WTC11 (cell line): ENCODE data around the gene PTPRT. TPM values are rescaled to one million over a fixed set of nuclear protein-coding genes. Genes with fewer than 3 reads are reported as not detected.

Experiments
- ATAC-seq: fragments of 200-7000 bp; cut with Tn5 transposase; 2 replicates; pipeline ENCODE4 v1.10.0; 2021; ENCODE audit warnings: mild to moderate bottlenecking, moderate library complexity
- CTCF ChIA-PET: fragments of 300-600 bp; sonication (Branson Sonifier 250); formaldehyde crosslinking; loops from one replicate; lab custom pipeline; 2021; ENCODE audit warnings: antibody characterized with exemption; lab: Charles Lee
- POLR2A ChIA-PET: fragments of 350-600 bp; sonication (Branson Sonifier 250); formaldehyde crosslinking; loops from one replicate; lab custom pipeline; 2021; ENCODE audit warnings: antibody characterized with exemption; lab: Charles Lee
- DNase-seq: peaks from one replicate; pipeline ENCODE4 v3.0.0; 2021; ENCODE audit warnings: low spot score
- H3K27ac Mint-ChIP-seq: 2 replicates; pipeline ENCODE4 v1.8.0; 2021; ENCODE audit warnings: mixed read lengths
- H3K27me3 Mint-ChIP-seq: 2 replicates; pipeline ENCODE4 v1.8.0; 2021; ENCODE audit warnings: low read depth, mild to moderate bottlenecking, moderate library complexity, mixed read lengths
- H3K36me3 Mint-ChIP-seq: 2 replicates; pipeline ENCODE4 v1.8.0; 2021; ENCODE audit warnings: mixed read lengths
- H3K4me1 Mint-ChIP-seq: 2 replicates; pipeline ENCODE4 v1.8.0; 2022; ENCODE audit warnings: mixed read lengths
- H3K4me3 Mint-ChIP-seq: 2 replicates; pipeline ENCODE4 v1.8.0; 2021; ENCODE audit warnings: mild to moderate bottlenecking, moderate library complexity, mixed read lengths
- H3K9me3 Mint-ChIP-seq: 2 replicates; pipeline ENCODE4 v1.8.0; 2021; ENCODE audit warnings: mixed read lengths
- CBFB ChIP-seq: sonication (generic); formaldehyde crosslinking; IDR thresholded peaks from 2 replicates; pipeline ENCODE4 v1.8.1; 2022; ENCODE audit warnings: mild to moderate bottlenecking, low read depth, missing genetic modification reagents
- CREB1 ChIP-seq: sonication (generic); formaldehyde crosslinking; IDR thresholded peaks from 2 replicates; pipeline ENCODE4 v1.8.0; 2023; ENCODE audit warnings: mild to moderate bottlenecking, missing genetic modification reagents
- GABPB1 ChIP-seq: sonication (generic); formaldehyde crosslinking; IDR thresholded peaks from 2 replicates; pipeline ENCODE4 v1.8.1; 2023; ENCODE audit warnings: mild to moderate bottlenecking, missing genetic modification reagents
- NFE2L1 ChIP-seq: sonication (generic); formaldehyde crosslinking; IDR thresholded peaks from 2 replicates; pipeline ENCODE4 v1.8.1; 2023; ENCODE audit warnings: missing genetic modification reagents
- NR3C1 ChIP-seq: sonication (generic); formaldehyde crosslinking; conservative IDR thresholded peaks from 2 replicates; pipeline ENCODE4 v1.8.1; 2023; ENCODE audit warnings: low read depth, mild to moderate bottlenecking, missing genetic modification reagents
- RELA ChIP-seq: sonication (generic); formaldehyde crosslinking; IDR thresholded peaks from 2 replicates; pipeline ENCODE4 v1.8.1; 2022; ENCODE audit warnings: missing genetic modification reagents, mild to moderate bottlenecking, borderline replicate concordance
- ZNF671 ChIP-seq: fragments of 250-450 bp; sonication (Bioruptor Pico); IDR thresholded peaks from 2 replicates; pipeline ENCODE4 v1.8.0; 2021; ENCODE audit warnings: mild to moderate bottlenecking
- total RNA-seq: library from RNA; stranded (reverse); gene quantifications from 3 replicates; pipeline ENCODE4 v1.2.3, GENCODE V29; 2021
- TF ChIP-seq, protein P1 (sequence below): sonication (generic); formaldehyde crosslinking; IDR thresholded peaks from 2 replicates; pipeline ENCODE4 v1.8.0; 2022; ENCODE audit warnings: missing genetic modification reagents
- TF ChIP-seq, protein P2 (sequence below): sonication (generic); formaldehyde crosslinking; IDR thresholded peaks from 2 replicates; pipeline ENCODE4 v1.8.1; 2023; ENCODE audit warnings: mild to moderate bottlenecking, missing genetic modification reagents
- TF ChIP-seq, protein P3 (sequence below): sonication (generic); formaldehyde crosslinking; IDR thresholded peaks from 2 replicates; pipeline ENCODE4 v1.8.0; 2022; ENCODE audit warnings: mild to moderate bottlenecking, missing genetic modification reagents
- TF ChIP-seq, protein P4 (sequence below): sonication (generic); formaldehyde crosslinking; IDR thresholded peaks from 2 replicates; pipeline ENCODE4 v1.8.1; 2022; ENCODE audit warnings: low read depth, missing genetic modification reagents, borderline replicate concordance
- TF ChIP-seq, protein P5 (sequence below): fragments of 200-600 bp; IDR thresholded peaks from 2 replicates; pipeline ENCODE4 v1.8.0; 2022; ENCODE audit warnings: antibody characterized with exemption

Gene PTPRT
- total RNA-seq, 1 experiment from 2014 or later: 1.1 TPM

DNA sequence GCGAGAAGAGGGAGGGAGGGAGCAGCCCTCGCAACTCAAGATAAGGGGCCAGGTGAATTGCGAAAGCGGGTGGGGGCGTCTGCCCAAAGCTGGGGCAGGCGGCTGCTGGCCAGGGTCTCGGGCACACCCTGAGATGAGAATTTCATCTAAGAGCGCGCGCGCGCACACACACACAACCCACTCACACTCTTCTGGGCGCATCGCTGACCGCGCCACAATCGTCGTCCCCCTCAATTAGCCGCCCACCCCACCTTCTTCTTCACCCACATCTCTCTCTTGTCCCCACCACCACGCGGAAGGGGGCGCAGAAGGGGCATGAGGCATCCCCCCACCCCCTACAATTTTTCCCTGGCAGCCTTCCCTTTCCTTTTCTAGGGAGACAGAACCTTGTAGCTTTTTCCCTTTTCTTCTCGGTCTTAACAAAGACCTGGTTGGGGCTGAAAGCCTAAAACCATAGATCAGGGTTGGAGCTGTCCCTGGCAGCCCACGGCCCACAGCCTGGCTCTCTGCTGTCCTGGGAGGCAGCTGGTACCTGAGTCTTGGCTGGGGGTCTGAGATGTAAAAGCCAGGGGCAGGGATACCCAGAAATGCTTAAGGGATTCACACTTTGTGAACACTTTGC lies 737 bp upstream of the PTPRT start:
- peaks cover 14% of the 10 kb centered on the region for H3K4me1 Mint-ChIP-seq
- H3K27me3 Mint-ChIP-seq: peaks cover 52% of the 10 kb centered on the region
- ATAC-seq: no peak; the same call in 1 of the 2 replicates
- H3K36me3 Mint-ChIP-seq: no peaks in the 10 kb centered on the region
- no peak for DNase-seq
- no peaks in the 10 kb centered on the region for H3K9me3 Mint-ChIP-seq
- CTCF ChIA-PET: interaction anchor here (0.6 to 1.7 kb wide), 6 partner anchors 13 to 215 kb away, joined by 3 to 9 read pairs (median 3); no protein-coding TSS in a partner anchor
- peak overlapping the region; percentile 77 for H3K4me3 Mint-ChIP-seq
- no peak for TF ChIP-seq NR3C1 (CRISPR knock-in tag)
- TF ChIP-seq, protein P1, sequence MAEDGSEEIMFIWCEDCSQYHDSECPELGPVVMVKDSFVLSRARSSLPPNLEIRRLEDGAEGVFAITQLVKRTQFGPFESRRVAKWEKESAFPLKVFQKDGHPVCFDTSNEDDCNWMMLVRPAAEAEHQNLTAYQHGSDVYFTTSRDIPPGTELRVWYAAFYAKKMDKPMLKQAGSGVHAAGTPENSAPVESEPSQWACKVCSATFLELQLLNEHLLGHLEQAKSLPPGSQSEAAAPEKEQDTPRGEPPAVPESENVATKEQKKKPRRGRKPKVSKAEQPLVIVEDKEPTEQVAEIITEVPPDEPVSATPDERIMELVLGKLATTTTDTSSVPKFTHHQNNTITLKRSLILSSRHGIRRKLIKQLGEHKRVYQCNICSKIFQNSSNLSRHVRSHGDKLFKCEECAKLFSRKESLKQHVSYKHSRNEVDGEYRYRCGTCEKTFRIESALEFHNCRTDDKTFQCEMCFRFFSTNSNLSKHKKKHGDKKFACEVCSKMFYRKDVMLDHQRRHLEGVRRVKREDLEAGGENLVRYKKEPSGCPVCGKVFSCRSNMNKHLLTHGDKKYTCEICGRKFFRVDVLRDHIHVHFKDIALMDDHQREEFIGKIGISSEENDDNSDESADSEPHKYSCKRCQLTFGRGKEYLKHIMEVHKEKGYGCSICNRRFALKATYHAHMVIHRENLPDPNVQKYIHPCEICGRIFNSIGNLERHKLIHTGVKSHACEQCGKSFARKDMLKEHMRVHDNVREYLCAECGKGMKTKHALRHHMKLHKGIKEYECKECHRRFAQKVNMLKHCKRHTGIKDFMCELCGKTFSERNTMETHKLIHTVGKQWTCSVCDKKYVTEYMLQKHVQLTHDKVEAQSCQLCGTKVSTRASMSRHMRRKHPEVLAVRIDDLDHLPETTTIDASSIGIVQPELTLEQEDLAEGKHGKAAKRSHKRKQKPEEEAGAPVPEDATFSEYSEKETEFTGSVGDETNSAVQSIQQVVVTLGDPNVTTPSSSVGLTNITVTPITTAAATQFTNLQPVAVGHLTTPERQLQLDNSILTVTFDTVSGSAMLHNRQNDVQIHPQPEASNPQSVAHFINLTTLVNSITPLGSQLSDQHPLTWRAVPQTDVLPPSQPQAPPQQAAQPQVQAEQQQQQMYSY (CRISPR knock-in tag): peak; percentile 72
- H3K27ac Mint-ChIP-seq: no peak overlapping the region
- POLR2A ChIA-PET: no interaction called here

DNA sequence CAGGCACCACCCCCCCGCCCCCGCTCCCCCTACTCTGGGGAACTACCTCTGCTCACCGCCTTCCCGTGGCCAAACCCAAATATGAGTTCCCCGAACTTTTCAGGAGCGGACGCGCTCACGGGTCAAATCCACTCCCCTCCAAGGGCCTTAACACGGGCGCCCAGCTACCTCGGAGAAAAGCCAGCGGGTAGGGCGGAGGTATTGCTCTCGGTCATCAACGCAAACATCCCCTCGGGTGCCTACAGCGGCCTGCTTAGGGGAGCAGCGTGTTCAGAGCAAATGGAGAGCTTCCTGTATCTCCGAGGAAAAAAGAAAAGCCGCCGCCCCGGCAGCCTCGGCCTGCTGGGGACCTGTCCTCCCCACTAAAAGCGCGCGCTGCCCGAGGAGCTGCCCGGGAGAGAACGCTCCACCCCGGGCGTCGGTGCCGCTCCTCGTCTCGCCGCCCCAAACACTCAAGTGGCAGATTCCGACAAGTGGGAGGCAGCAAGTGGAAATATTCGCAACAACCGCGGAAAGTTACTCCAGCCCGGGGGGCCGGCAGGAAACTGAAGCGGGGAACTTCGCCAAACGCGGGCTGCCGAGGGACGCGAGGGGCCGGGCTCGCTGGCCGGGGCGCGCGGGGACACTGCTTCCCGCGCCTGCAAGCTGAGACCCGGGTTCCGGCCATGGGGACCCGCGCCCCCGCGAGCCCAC lies 699 bp downstream of the PTPRT start:
- H3K27me3 Mint-ChIP-seq: peaks cover 52% of the 10 kb centered on the region
- H3K4me1 Mint-ChIP-seq: peaks cover 14% of the 10 kb centered on the region
- ChIA-PET POLR2A (no interaction called here), CTCF (interaction anchor here (0.6 to 2.3 kb wide), 8 partner anchors 10 to 1302 kb away, joined by 3 to 7 read pairs (median 5); no protein-coding TSS in a partner anchor)
- no peak overlapping the region for H3K27ac Mint-ChIP-seq
- DNase-seq: peak; percentile 30
- TF ChIP-seq GABPB1 (CRISPR knock-in tag): no peak
- TF ChIP-seq ZNF671: no peak
- no peak for TF ChIP-seq NFE2L1 (CRISPR knock-in tag)
- TF ChIP-seq, protein P2, sequence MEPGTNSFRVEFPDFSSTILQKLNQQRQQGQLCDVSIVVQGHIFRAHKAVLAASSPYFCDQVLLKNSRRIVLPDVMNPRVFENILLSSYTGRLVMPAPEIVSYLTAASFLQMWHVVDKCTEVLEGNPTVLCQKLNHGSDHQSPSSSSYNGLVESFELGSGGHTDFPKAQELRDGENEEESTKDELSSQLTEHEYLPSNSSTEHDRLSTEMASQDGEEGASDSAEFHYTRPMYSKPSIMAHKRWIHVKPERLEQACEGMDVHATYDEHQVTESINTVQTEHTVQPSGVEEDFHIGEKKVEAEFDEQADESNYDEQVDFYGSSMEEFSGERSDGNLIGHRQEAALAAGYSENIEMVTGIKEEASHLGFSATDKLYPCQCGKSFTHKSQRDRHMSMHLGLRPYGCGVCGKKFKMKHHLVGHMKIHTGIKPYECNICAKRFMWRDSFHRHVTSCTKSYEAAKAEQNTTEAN (CRISPR knock-in tag): no peak
- no peak for TF ChIP-seq CBFB
- no peaks in the 10 kb centered on the region for H3K9me3 Mint-ChIP-seq
- peak; percentile 8; the same call in 1 of the 2 replicates for ATAC-seq
- no peaks in the 10 kb centered on the region for H3K36me3 Mint-ChIP-seq
- peak overlapping the region; percentile 68 for H3K4me3 Mint-ChIP-seq

DNA sequence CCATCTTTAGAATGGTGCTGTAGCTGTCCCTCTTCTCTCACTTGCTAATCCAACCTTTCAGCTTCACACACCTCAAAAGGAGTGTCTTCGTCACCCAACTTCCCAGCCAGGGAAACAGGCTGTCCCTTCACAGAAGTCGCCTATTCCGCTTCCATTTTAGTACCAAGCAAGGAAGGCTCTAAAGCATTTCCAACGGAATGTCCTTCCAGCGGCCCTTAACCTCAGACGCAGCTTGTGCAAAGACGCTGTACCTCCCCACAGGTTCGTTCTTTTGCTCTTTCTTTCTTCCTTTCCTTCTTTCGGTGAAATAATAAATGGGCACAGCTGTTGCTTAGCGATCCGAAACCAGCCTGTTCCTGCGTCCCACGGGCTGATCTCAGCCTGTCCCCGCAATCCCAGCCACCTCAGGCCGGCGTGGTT lies 1.5 kb downstream of the PTPRT start:
- H3K27ac Mint-ChIP-seq: no peak overlapping the region
- no peaks in the 10 kb centered on the region for H3K36me3 Mint-ChIP-seq
- DNase-seq: no peak
- ChIA-PET CTCF (interaction anchor here (0.6 to 2.3 kb wide), 9 partner anchors 11 to 1301 kb away, joined by 3 to 7 read pairs (median 4); no protein-coding TSS in a partner anchor), POLR2A (no interaction called here)
- peaks cover 52% of the 10 kb centered on the region for H3K27me3 Mint-ChIP-seq
- no peaks in the 10 kb centered on the region for H3K9me3 Mint-ChIP-seq
- H3K4me3 Mint-ChIP-seq: peak overlapping the region; percentile 68
- no peak for ATAC-seq
- peaks cover 14% of the 10 kb centered on the region for H3K4me1 Mint-ChIP-seq
- TF ChIP-seq, protein P3, sequence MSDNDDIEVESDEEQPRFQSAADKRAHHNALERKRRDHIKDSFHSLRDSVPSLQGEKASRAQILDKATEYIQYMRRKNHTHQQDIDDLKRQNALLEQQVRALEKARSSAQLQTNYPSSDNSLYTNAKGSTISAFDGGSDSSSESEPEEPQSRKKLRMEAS: 0 out of 2 replicates have a peak, but pooled peaks have one; percentile 15
- TF ChIP-seq RELA (CRISPR knock-in tag): no peak
- TF ChIP-seq, all 79 proteins: peak for 1

DNA sequence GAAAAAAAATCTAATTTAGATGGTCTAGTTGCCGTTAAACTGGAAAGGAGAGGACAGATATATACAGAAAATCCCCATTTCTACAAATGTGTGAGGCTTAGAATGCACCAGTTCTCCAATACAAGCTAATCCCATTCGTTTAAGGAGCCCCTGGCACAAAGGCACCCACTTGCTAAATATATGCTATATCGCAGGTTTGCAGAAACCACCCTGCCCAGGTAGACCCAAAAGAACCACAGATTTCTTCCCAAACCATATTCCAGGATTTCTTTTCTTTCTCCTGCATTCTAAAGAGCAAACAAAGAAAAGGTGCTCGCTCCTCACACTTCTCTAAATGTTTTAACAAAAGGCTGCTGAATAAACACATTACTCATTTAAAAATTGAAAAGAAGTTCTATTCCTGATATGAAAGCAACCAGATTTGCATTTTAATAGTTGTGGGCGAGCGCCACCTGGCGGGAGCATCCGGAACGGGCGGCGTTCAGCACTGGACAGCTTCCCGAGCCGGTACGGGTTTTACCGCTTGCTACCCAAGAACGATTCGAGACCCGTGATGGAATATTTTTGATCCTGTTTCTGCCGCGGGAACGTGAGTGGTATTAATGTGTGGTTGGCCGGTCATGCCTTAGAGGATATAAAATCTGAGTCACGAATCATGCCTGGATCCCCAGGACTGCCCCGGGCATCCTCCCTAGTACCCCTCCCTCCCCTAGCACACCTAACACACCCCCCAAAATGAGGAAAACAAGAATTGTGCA lies 2.1 kb downstream of the PTPRT start:
- Mint-ChIP-seq H3K36me3 (no peaks in the 10 kb centered on the region), H3K27ac (no peak overlapping the region), H3K4me1 (peaks cover 14% of the 10 kb centered on the region), H3K27me3 (peaks cover 46% of the 10 kb centered on the region), H3K4me3 (peak overlapping the region; percentile 68), H3K9me3 (no peaks in the 10 kb centered on the region)
- DNase-seq (peak; percentile 83), ATAC-seq (peak; percentile 9; the same call in 1 of the 2 replicates)
- ChIA-PET POLR2A (no interaction called here), CTCF (interaction anchor here (0.7 to 2.3 kb wide), 8 partner anchors 11 to 996 kb away, joined by 3 to 7 read pairs (median 4); no protein-coding TSS in a partner anchor)
- TF ChIP-seq, protein P1 (CRISPR knock-in tag): peak; percentile 90
- TF ChIP-seq, protein P4, sequence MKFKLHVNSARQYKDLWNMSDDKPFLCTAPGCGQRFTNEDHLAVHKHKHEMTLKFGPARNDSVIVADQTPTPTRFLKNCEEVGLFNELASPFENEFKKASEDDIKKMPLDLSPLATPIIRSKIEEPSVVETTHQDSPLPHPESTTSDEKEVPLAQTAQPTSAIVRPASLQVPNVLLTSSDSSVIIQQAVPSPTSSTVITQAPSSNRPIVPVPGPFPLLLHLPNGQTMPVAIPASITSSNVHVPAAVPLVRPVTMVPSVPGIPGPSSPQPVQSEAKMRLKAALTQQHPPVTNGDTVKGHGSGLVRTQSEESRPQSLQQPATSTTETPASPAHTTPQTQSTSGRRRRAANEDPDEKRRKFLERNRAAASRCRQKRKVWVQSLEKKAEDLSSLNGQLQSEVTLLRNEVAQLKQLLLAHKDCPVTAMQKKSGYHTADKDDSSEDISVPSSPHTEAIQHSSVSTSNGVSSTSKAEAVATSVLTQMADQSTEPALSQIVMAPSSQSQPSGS (CRISPR knock-in tag): no peak
- no peak for TF ChIP-seq CREB1 (CRISPR knock-in tag)
- TF ChIP-seq, protein P5, sequence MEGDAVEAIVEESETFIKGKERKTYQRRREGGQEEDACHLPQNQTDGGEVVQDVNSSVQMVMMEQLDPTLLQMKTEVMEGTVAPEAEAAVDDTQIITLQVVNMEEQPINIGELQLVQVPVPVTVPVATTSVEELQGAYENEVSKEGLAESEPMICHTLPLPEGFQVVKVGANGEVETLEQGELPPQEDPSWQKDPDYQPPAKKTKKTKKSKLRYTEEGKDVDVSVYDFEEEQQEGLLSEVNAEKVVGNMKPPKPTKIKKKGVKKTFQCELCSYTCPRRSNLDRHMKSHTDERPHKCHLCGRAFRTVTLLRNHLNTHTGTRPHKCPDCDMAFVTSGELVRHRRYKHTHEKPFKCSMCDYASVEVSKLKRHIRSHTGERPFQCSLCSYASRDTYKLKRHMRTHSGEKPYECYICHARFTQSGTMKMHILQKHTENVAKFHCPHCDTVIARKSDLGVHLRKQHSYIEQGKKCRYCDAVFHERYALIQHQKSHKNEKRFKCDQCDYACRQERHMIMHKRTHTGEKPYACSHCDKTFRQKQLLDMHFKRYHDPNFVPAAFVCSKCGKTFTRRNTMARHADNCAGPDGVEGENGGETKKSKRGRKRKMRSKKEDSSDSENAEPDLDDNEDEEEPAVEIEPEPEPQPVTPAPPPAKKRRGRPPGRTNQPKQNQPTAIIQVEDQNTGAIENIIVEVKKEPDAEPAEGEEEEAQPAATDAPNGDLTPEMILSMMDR: peak; percentile 91
